Liver (tissue), 9 donors: ENCODE results near the gene PIP5KL1. TPM values are rescaled to one million over a fixed set of nuclear protein-coding genes. Genes with fewer than 3 reads are reported as not detected.

Source experiments
- DNase-seq: peaks from one replicate; pipeline ENCODE4 v3.0.0-alpha.2; 2017; ENCODE audit warnings: low spot score
- H3K27ac ChIP-seq, 2 donors: one replicate each; pipeline ENCODE4 v1.7.0; 2013; ENCODE audit warnings: inconsistent platforms in 2 of 2, low read length in 2 of 2, control low read depth in 1 of 2, low read depth in 1 of 2, mild to moderate bottlenecking in 1 of 2
- H3K27me3 ChIP-seq, 4 donors: one replicate each; pipeline versions ENCODE4 v1.6.1 to v1.7.0; 2013; ENCODE audit warnings: low read length in 3 of 4, inconsistent platforms in 1 of 4, mild to moderate bottlenecking in 1 of 4, moderate library complexity in 1 of 4; ENCODE audit not compliant: control insufficient read depth in 4 of 4, insufficient read depth in 4 of 4
- H3K36me3 ChIP-seq, 4 donors: one replicate each; pipeline versions ENCODE4 v1.6.1 to v1.7.0; 2013; ENCODE audit warnings: low read length in 3 of 4, mild to moderate bottlenecking in 3 of 4, low read depth in 1 of 4, moderate library complexity in 1 of 4; ENCODE audit not compliant: control insufficient read depth in 4 of 4, insufficient read depth in 3 of 4
- H3K4me1 ChIP-seq, 4 donors: one replicate each; pipeline versions ENCODE4 v1.6.1 to v1.7.0; 2013; ENCODE audit warnings: low read length in 3 of 4, mild to moderate bottlenecking in 3 of 4, moderate library complexity in 1 of 4; ENCODE audit not compliant: control insufficient read depth in 4 of 4, insufficient read depth in 4 of 4
- H3K4me3 ChIP-seq, 3 donors: one replicate each; pipeline versions ENCODE4 v1.6.1 to v1.7.0; 2013; ENCODE audit warnings: low read length in 3 of 3, control low read depth in 1 of 3, low read depth in 1 of 3, mild to moderate bottlenecking in 1 of 3
- H3K9ac ChIP-seq, 2 donors: one replicate each; pipeline ENCODE4 v1.7.0; 2013; ENCODE audit warnings: low read length in 2 of 2, mild to moderate bottlenecking in 2 of 2, moderate library complexity in 2 of 2, control low read depth in 1 of 2, low read depth in 1 of 2
- H3K9me3 ChIP-seq, 4 donors: one replicate each; pipeline versions ENCODE4 v1.6.1 to v1.7.0; 2013; ENCODE audit warnings: low read length in 3 of 4; ENCODE audit not compliant: control insufficient read depth in 4 of 4
- EGR1 ChIP-seq, 2 donors: IDR thresholded peaks; 2 replicates each; pipeline ENCODE4 v1.6.1; 2016 to 2018; ENCODE audit warnings: antibody characterized with exemption in 2 of 2, low read depth in 2 of 2
- FOXA1 ChIP-seq: IDR thresholded peaks from 2 replicates; pipeline ENCODE4 v1.6.1; 2016; ENCODE audit warnings: antibody characterized with exemption
- FOXA2 ChIP-seq: IDR thresholded peaks from 2 replicates; pipeline ENCODE4 v1.6.1; 2016; ENCODE audit warnings: antibody characterized with exemption
- HNF4A ChIP-seq, 2 donors: conservative IDR thresholded peaks; 2 replicates each; pipeline ENCODE4 v1.6.1; 2016; ENCODE audit warnings: antibody characterized with exemption in 2 of 2, mild to moderate bottlenecking in 2 of 2
- HNF4G ChIP-seq: IDR thresholded peaks from 2 replicates; pipeline ENCODE4 v1.6.1; 2016; ENCODE audit warnings: antibody characterized with exemption
- JUND ChIP-seq, 2 donors: IDR thresholded peaks; 2 replicates each; pipeline ENCODE4 v1.6.1; 2016; ENCODE audit warnings: antibody characterized with exemption in 2 of 2
- NR2F2 ChIP-seq: IDR thresholded peaks from 2 replicates; pipeline ENCODE4 v1.6.1; 2016; ENCODE audit warnings: antibody characterized with exemption
- RAD21 ChIP-seq, 2 donors: IDR thresholded peaks; 2 replicates each; pipeline ENCODE4 v1.6.1; 2016; ENCODE audit warnings: antibody characterized with exemption in 2 of 2, mild to moderate bottlenecking in 2 of 2
- REST ChIP-seq: IDR thresholded peaks from 2 replicates; pipeline ENCODE4 v1.6.1; 2016; ENCODE audit warnings: antibody characterized with exemption, mild to moderate bottlenecking
- RXRA ChIP-seq, 2 donors: IDR thresholded peaks; 2 replicates each; pipeline ENCODE4 v1.6.1; 2017 to 2018; ENCODE audit warnings: antibody characterized with exemption in 2 of 2, mild to moderate bottlenecking in 1 of 2
- SP1 ChIP-seq: IDR thresholded peaks from 2 replicates; pipeline ENCODE4 v1.6.1; 2018; ENCODE audit warnings: antibody characterized with exemption, mild to moderate bottlenecking
- TAF1 ChIP-seq: conservative IDR thresholded peaks from 2 replicates; pipeline ENCODE4 v1.6.1; 2016; ENCODE audit warnings: antibody characterized with exemption, mild to moderate bottlenecking
- YY1 ChIP-seq: IDR thresholded peaks from 2 replicates; pipeline ENCODE4 v1.6.1; 2016; ENCODE audit warnings: antibody characterized with exemption, mild to moderate bottlenecking
- WGBS: extraction: QIAGEN DNeasy Blood & Tissue Kit; methylation state at CpG from one replicate; pipeline ENCODE4 v1.1.7; 2013; 5-methylcytosine and 5-hydroxymethylcytosine counted together
- polyA plus RNA-seq, 2 donors: library from polyadenylated mRNA; stranded (reverse) in 1 of 2; unstranded in 1 of 2; fragments of 200-250 nt in 1 of 2; fragments of >200 nt in 1 of 2; fragmentation: Nextera tagmentation in 1 of 2; extraction: Ambion mirVana in 1 of 2; gene quantifications; one replicate each; pipeline versions ENCODE4 v1.2.1 to v1.2.3, GENCODE V29; 2013 to 2015
- total RNA-seq, 2 donors: library from RNA; depleted of rRNA; stranded (reverse); fragments of >200 nt; gene quantifications; one replicate each; pipeline ENCODE4 v1.2.3, GENCODE V29; 2014
- TF ChIP-seq, protein P1 (sequence below): IDR thresholded peaks from 2 replicates; pipeline ENCODE4 v1.6.1; 2016; ENCODE audit warnings: antibody characterized with exemption
- TF ChIP-seq, protein P2 (sequence below): IDR thresholded peaks from 2 replicates; pipeline ENCODE4 v1.6.1; 2016; ENCODE audit warnings: antibody characterized with exemption
- donor health status: healthy.
- donor health status: healthy.
- donor health status: healthy.
- donor health status: healthy.
- donor health status: healthy.

The PIP5KL1 gene
- total and polyA plus RNA-seq, 4 donors = 0.06 to 1.5 (median 0.49) TPM

DNA sequence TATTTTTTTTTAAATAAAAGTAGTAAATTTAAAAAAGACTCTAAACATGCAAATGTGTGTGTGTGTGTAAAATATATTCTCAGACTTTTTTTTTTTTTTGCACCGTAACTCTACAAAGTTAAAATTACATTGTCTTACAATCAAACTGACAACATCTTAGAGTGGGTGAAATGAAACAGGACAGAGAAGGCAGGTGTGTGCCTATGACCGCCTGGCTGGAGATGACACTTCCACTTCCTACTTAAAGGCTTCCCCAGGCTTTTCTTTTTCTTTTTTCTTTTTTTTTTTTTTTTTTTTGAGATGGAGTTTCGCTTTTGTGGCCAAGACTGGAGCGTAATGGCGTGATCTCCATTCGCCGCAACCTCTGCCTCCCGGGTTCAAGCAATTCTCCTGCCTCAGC lies 50.4 kb downstream of the PIP5KL1 start:
- H3K27ac ChIP-seq = no peak overlapping the region
- no peaks in the 10 kb centered on the region for H3K27me3 ChIP-seq
- DNase-seq = no peak
- TF ChIP-seq JUND (IDR thresholded peaks at IDR 0.05) = no peak
- no peak for TF ChIP-seq HNF4G
- no peak for TF ChIP-seq RAD21 (IDR thresholded peaks at IDR 0.05)
- no peak for TF ChIP-seq TAF1
- TF ChIP-seq FOXA2 = no peak
- no peak for TF ChIP-seq RXRA (IDR thresholded peaks at IDR 0.05)
- TF ChIP-seq HNF4A (conservative IDR thresholded peaks at IDR 0.05) = no peak
- no peak for TF ChIP-seq NR2F2
- TF ChIP-seq, protein P1, sequence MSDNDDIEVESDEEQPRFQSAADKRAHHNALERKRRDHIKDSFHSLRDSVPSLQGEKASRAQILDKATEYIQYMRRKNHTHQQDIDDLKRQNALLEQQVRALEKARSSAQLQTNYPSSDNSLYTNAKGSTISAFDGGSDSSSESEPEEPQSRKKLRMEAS = no peak
- TF ChIP-seq, protein P2, sequence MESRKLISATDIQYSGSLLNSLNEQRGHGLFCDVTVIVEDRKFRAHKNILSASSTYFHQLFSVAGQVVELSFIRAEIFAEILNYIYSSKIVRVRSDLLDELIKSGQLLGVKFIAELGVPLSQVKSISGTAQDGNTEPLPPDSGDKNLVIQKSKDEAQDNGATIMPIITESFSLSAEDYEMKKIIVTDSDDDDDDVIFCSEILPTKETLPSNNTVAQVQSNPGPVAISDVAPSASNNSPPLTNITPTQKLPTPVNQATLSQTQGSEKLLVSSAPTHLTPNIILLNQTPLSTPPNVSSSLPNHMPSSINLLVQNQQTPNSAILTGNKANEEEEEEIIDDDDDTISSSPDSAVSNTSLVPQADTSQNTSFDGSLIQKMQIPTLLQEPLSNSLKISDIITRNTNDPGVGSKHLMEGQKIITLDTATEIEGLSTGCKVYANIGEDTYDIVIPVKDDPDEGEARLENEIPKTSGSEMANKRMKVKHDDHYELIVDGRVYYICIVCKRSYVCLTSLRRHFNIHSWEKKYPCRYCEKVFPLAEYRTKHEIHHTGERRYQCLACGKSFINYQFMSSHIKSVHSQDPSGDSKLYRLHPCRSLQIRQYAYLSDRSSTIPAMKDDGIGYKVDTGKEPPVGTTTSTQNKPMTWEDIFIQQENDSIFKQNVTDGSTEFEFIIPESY = no peak
- no peak for TF ChIP-seq EGR1 (IDR thresholded peaks at IDR 0.05; ENCODE audit: low read depth in 2 of 2)
- TF ChIP-seq SP1 = no peak
- no peaks in the 10 kb centered on the region for H3K9me3 ChIP-seq
- H3K4me1 ChIP-seq = peaks cover 7 to 26% (median 16%) of the 10 kb centered on the region in 4 donors
- H3K9ac ChIP-seq = no peak overlapping the region
- H3K36me3 ChIP-seq = peaks cover 0 to under 1% (median 0%) of the 10 kb centered on the region in 4 donors
- no peak overlapping the region for H3K4me3 ChIP-seq
- WGBS = 79% methylated on average over 8 of the region's 8 CpGs

DNA sequence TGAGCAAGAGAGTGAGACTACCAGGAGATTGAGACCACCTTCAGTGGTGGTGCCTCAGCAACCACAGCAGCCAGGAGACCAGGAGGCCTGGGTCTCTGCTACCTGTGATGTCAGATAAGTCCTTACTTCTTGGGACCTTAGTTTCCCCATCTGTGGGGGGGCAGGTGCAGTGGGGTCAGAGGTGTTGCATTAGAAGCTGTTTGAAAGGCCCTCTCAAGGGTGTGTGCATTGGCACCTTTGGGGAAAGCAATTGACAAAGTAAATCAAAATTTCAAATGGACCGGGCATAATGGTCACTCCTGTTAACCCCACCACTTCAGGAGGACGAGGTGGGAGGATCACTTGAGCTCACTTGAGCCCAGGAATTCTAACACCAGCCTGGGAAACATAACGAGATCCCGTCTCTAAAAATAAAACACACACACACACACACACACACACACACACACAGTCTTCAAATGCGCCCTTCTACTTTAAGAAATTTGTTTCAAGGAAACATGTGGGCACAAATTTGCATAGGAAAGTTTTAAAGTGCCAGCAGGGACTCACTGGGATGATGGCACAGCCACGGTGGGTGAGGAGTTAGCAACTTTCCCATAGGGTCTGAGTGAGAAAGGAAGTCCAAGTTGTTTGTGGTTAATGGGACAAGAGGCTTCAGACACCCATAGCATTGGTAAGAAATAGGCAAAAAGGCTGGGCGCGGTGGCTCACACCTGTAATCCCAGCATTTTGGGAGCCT lies 51.8 kb downstream of the PIP5KL1 start:
- no peak overlapping the region for H3K27ac ChIP-seq
- H3K36me3 ChIP-seq = no peaks in the 10 kb centered on the region
- H3K9me3 ChIP-seq = no peaks in the 10 kb centered on the region
- no peak for DNase-seq
- TF ChIP-seq HNF4A (conservative IDR thresholded peaks at IDR 0.05) (no peak), SP1 (no peak), JUND (IDR thresholded peaks at IDR 0.05) (no peak)
- TF ChIP-seq, protein P2 = no peak
- 71% methylated on average over 8 of the region's 8 CpGs for WGBS
- peaks cover 10 to 36% (median 24%) of the 10 kb centered on the region in 4 donors for H3K4me1 ChIP-seq
- no peak overlapping the region for H3K4me3 ChIP-seq
- no peaks in the 10 kb centered on the region for H3K27me3 ChIP-seq
- H3K9ac ChIP-seq = no peak overlapping the region

- peak overlapping the region in 1 of 2 donors; percentile 35 for H3K27ac ChIP-seq
- TF ChIP-seq YY1 (no peak), SP1 (no peak), REST (no peak), HNF4A (conservative IDR thresholded peaks at IDR 0.05) (no peak), HNF4G (no peak), NR2F2 (no peak), RAD21 (IDR thresholded peaks at IDR 0.05) (no peak), JUND (IDR thresholded peaks at IDR 0.05) (no peak), FOXA1 (no peak), FOXA2 (no peak)
- TF ChIP-seq, protein P2 = no peak
Measured at GRCh38 chr9:127878001-127878651, 52.5 kb downstream of the PIP5KL1 start.

More at GRCh38 chr9:127878001-127878651, 52.5 kb downstream of the PIP5KL1 start:
- H3K36me3 ChIP-seq = no peaks in the 10 kb centered on the region
- H3K4me3 ChIP-seq = peak overlapping the region; percentile 32 to 73 (median 71)
- H3K9me3 ChIP-seq = no peaks in the 10 kb centered on the region
- H3K27me3 ChIP-seq = no peaks in the 10 kb centered on the region
- WGBS = 46% methylated on average over 18 of the region's 18 CpGs
- peak overlapping the region in 1 of 2 donors; percentile 2 for H3K9ac ChIP-seq
- peaks cover 10 to 37% (median 24%) of the 10 kb centered on the region in 4 donors for H3K4me1 ChIP-seq
- no peak for DNase-seq
